A549 (cell line): ENCODE results near the gene TM4SF20. TPM values are rescaled to one million over a fixed set of nuclear protein-coding genes. Genes with fewer than 3 reads are reported as not detected.
A peak's percentile ranks its signal among the peaks of the same experiment; 100 is the strongest.

Experiments
- ATAC-seq, 2 experiments: fragments of 200-7000 bp in 1 of 2; fragments of >200 bp in 1 of 2; cut with Nextera tagmentation in 1 of 2; cut with Tn5 transposase in 1 of 2; 3 replicates each; pipeline versions ENCODE4 v1.8.0 to v1.9.1; 2018 to 2020; ENCODE audit warnings: mild to moderate bottlenecking in 1 of 2, moderate library complexity in 1 of 2
- CTCF ChIA-PET: fragments of 300-600 bp; sonication (Branson Sonifier 250); formaldehyde crosslinking; extraction: SDS; loops from one replicate; lab custom pipeline; 2021; ENCODE audit warnings: antibody characterized with exemption, inconsistent platforms; lab: Yijun Ruan, JAX
- POLR2A ChIA-PET: fragments of 350-600 bp; formaldehyde crosslinking; extraction: SDS; loops from one replicate; lab custom pipeline; 2021; ENCODE audit warnings: antibody characterized with exemption, inconsistent platforms; lab: Yijun Ruan, JAX
- DNase-seq, 2 experiments: peaks; one replicate each; pipeline versions ENCODE4 v3.0.0 to v3.0.0-alpha.2; 2011 to 2016; ENCODE audit warnings: low read depth in 1 of 2, low spot score in 1 of 2
- FAIRE-seq: peaks from 2 replicates; lab custom pipeline; 2011; peaks lifted over from hg19 to GRCh38; lab: Jason Lieb, UNC
- H3K27ac ChIP-seq, 2 experiments: fragments of >200 bp; sonication (Bioruptor Twin); formaldehyde crosslinking; 3 replicates each; pipeline ENCODE4 v1.5.1; 2016 to 2017
- H3K4me1 ChIP-seq: fragments of >200 bp; sonication (Bioruptor Twin); formaldehyde crosslinking; 3 replicates; pipeline ENCODE4 v1.6.1; 2016
- H3K4me2 ChIP-seq: fragments of >200 bp; sonication (Bioruptor Twin); formaldehyde crosslinking; 3 replicates; pipeline ENCODE4 v1.6.1; 2016
- H3K4me3 ChIP-seq: fragments of >200 bp; sonication (Bioruptor Twin); formaldehyde crosslinking; 3 replicates; pipeline ENCODE4 v1.5.1; 2016
- H3K9me3 ChIP-seq: fragments of >200 bp; sonication (Bioruptor Twin); formaldehyde crosslinking; 3 replicates; pipeline ENCODE4 v1.6.1; 2016
- ATOH8 ChIP-seq: fragments of 250-450 bp; sonication (Bioruptor Pico); IDR thresholded peaks from 2 replicates; pipeline ENCODE4 v1.5.0; 2020; ENCODE audit warnings: low read depth, mild to moderate bottlenecking, moderate library complexity
- BCL3 ChIP-seq: fragments of >200 bp; sonication (Bioruptor Twin); formaldehyde crosslinking; IDR thresholded peaks from 3 replicates; pipeline ENCODE4 v1.6.1; 2016
- CEBPB ChIP-seq, 2 experiments: fragments of >200 bp in 1 of 2; sonication (Bioruptor Twin) in 1 of 2; formaldehyde crosslinking in 1 of 2; IDR thresholded peaks; 2 replicates each; pipeline ENCODE4 v1.6.1; 2012 to 2016
- E2F6 ChIP-seq: IDR thresholded peaks from 2 replicates; pipeline ENCODE4 v1.6.1; 2012; ENCODE audit warnings: low read depth, borderline replicate concordance
- EHF ChIP-seq: fragments of 250-450 bp; sonication (Bioruptor Pico); IDR thresholded peaks from 2 replicates; pipeline ENCODE4 v1.5.0; 2020; ENCODE audit warnings: mild to moderate bottlenecking
- EP300 ChIP-seq, 2 experiments: fragments of >200 bp; sonication (Bioruptor Twin); formaldehyde crosslinking; IDR thresholded peaks; 2 replicates in 1 of 2; 3 replicates in 1 of 2; pipeline ENCODE4 v1.6.1; 2016 to 2017
- FOSL2 ChIP-seq, 2 experiments: fragments of 450-650 bp in 1 of 2; fragments of >200 bp in 1 of 2; sonication (Bioruptor Twin) in 1 of 2; formaldehyde crosslinking; IDR thresholded peaks; 2 replicates each; pipeline versions ENCODE4 v1.5.0 to v1.6.1; 2016 to 2020; ENCODE audit warnings: mild to moderate bottlenecking in 1 of 2, moderate library complexity in 1 of 2
- GATA3 ChIP-seq: IDR thresholded peaks from 2 replicates; pipeline ENCODE4 v1.6.1; 2012; ENCODE audit warnings: borderline replicate concordance
- HOXA7 ChIP-seq: fragments of 250-450 bp; sonication (Bioruptor Pico); IDR thresholded peaks from 2 replicates; pipeline ENCODE4 v1.5.0; 2020; ENCODE audit warnings: mild to moderate bottlenecking, moderate library complexity
- HOXB13 ChIP-seq: fragments of 250-450 bp; sonication (Bioruptor Pico); IDR thresholded peaks from 2 replicates; pipeline ENCODE4 v1.5.0; 2020; ENCODE audit warnings: low read depth, mild to moderate bottlenecking, moderate library complexity
- HOXB5 ChIP-seq: fragments of 250-450 bp; sonication (Bioruptor Pico); IDR thresholded peaks from 2 replicates; pipeline ENCODE4 v1.5.0; 2020; ENCODE audit warnings: mild to moderate bottlenecking, moderate library complexity
- JUN ChIP-seq, 2 experiments: fragments of >200 bp; sonication (Bioruptor Twin); formaldehyde crosslinking; IDR thresholded peaks; 2 replicates in 1 of 2; 3 replicates in 1 of 2; pipeline ENCODE4 v1.6.1; 2016 to 2017
- JUNB ChIP-seq: fragments of >200 bp; sonication (Bioruptor Twin); formaldehyde crosslinking; IDR thresholded peaks from 2 replicates; pipeline ENCODE4 v1.6.1; 2016
- NPAS2 ChIP-seq: fragments of 250-450 bp; sonication (Bioruptor Pico); IDR thresholded peaks from 2 replicates; pipeline ENCODE4 v1.8.0; 2022; ENCODE audit warnings: mild to moderate bottlenecking, moderate library complexity, borderline replicate concordance
- POLR2AphosphoS2 ChIP-seq: conservative IDR thresholded peaks from 2 replicates; pipeline ENCODE4 v1.6.1; 2012; ENCODE audit warnings: low read length, improper control_type of control experiment, inconsistent platforms
- RAD21 ChIP-seq, 2 experiments: fragments of >200 bp in 1 of 2; sonication (Bioruptor Twin) in 1 of 2; formaldehyde crosslinking in 1 of 2; IDR thresholded peaks in 1 of 2; conservative IDR thresholded peaks in 1 of 2; 2 replicates in 1 of 2; 3 replicates in 1 of 2; pipeline ENCODE4 v1.6.1; 2012 to 2018; ENCODE audit warnings: inconsistent platforms in 1 of 2
- RARB ChIP-seq: fragments of 250-450 bp; sonication (Bioruptor Pico); IDR thresholded peaks from 2 replicates; pipeline ENCODE4 v1.8.0; 2021; ENCODE audit warnings: mild to moderate bottlenecking, moderate library complexity
- SMC3 ChIP-seq: fragments of >200 bp; sonication (Bioruptor Twin); formaldehyde crosslinking; IDR thresholded peaks from 3 replicates; pipeline ENCODE4 v1.6.1; 2018; ENCODE audit warnings: inconsistent platforms
- ZNF302 ChIP-seq: fragments of 250-450 bp; sonication (Bioruptor Pico); IDR thresholded peaks from 2 replicates; pipeline ENCODE4 v1.9.0; 2021; ENCODE audit warnings: inconsistent platforms, mild to moderate bottlenecking, moderate library complexity
- ZSCAN20 ChIP-seq: fragments of 250-450 bp; sonication (Bioruptor Pico); IDR thresholded peaks from 2 replicates; pipeline ENCODE4 v1.8.0; 2022; ENCODE audit warnings: mild to moderate bottlenecking, moderate library complexity
- WGBS: methylation state at CpG from one replicate; pipeline ENCODE4 v1.1.6; 2017; ENCODE audit errors: missing lambda C conversion rate; 5-methylcytosine and 5-hydroxymethylcytosine counted together
- polyA plus RNA-seq, 4 experiments: library from polyadenylated mRNA; depleted of rRNA in 3 of 4; stranded (reverse); fragments of >200 nt; fragmentation: RNase III in 1 of 4; extraction: RNeasy Plus Mini Kit Qiagen cat#74134 plus additional on column Dnase treatment in 1 of 4; gene quantifications; 2 replicates in 3 of 4; 3 replicates in 1 of 4; pipeline ENCODE4 v1.2.3, GENCODE V29; 2011 to 2017
- TF ChIP-seq, protein P1 (sequence below): IDR thresholded peaks from 2 replicates; pipeline ENCODE4 v1.6.1; 2012
- TF ChIP-seq, protein P2 (sequence below): fragments of 150-350 bp; IDR thresholded peaks from 2 replicates; pipeline ENCODE4 v1.6.1; 2014; ENCODE audit warnings: low read depth, mild to moderate bottlenecking, low read length
- TF ChIP-seq, protein P3 (sequence below): IDR thresholded peaks from 2 replicates; pipeline ENCODE4 v1.6.1; 2012
- TF ChIP-seq, protein P4 (sequence below): fragments of 250-450 bp; sonication (Bioruptor Pico); IDR thresholded peaks from 2 replicates; pipeline ENCODE4 v1.5.0; 2021; ENCODE audit warnings: mild to moderate bottlenecking, moderate library complexity, borderline replicate concordance

Gene TM4SF20
- polyA plus RNA-seq, 2 of the 4 experiments (the other 2 are of a cell fraction), result 59.3 to 136 TPM

- ATAC-seq, result peak; percentile 91 to 94
- ChIA-PET CTCF (no interaction called here), POLR2A (interaction anchor here (0.6 to 1.2 kb wide), 6 partner anchors 10 to 136 kb away, joined by 3 to 6 read pairs (median 3); no protein-coding TSS in a partner anchor)
- peaks cover 77% of the 10 kb centered on the region for H3K4me1 ChIP-seq
- peak; percentile 70 to 95; a peak in 4 of 5 replicates for TF ChIP-seq EP300 (IDR thresholded peaks at IDR 0.05)
- peak; percentile 81 for TF ChIP-seq HOXB5 (CRISPR knock-in tag)
- TF ChIP-seq JUNB, result peak; percentile 65
- TF ChIP-seq ZSCAN20 (CRISPR knock-in tag), result no peak
- peak; percentile 61; the same call in 1 of the 2 replicates for TF ChIP-seq HOXB13
- TF ChIP-seq JUN (IDR thresholded peaks at IDR 0.05), result peak in 1 of 2 experiments; percentile 88; a peak in 4 of 5 replicates
- TF ChIP-seq GATA3, result peak; percentile 83; the same call in 1 of the 2 replicates
- peak; percentile 21 to 50; a peak in 2 of 5 replicates for TF ChIP-seq RAD21 (conservative IDR thresholded peaks at IDR 0.05 in 1 of 2, IDR thresholded peaks at IDR 0.05 in 1 of 2)
- 0 out of 2 replicates have a peak, but pooled peaks have one; percentile 36 for TF ChIP-seq FOSL2 (IDR thresholded peaks at IDR 0.05)
- peak; percentile 91 for TF ChIP-seq FOSL2 (CRISPR knock-in tag; IDR thresholded peaks at IDR 0.05)
- TF ChIP-seq, protein P1, sequence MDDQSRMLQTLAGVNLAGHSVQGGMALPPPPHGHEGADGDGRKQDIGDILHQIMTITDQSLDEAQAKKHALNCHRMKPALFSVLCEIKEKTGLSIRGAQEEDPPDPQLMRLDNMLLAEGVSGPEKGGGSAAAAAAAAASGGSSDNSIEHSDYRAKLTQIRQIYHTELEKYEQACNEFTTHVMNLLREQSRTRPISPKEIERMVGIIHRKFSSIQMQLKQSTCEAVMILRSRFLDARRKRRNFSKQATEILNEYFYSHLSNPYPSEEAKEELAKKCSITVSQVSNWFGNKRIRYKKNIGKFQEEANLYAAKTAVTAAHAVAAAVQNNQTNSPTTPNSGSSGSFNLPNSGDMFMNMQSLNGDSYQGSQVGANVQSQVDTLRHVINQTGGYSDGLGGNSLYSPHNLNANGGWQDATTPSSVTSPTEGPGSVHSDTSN, result 0 out of 2 replicates have a peak, but pooled peaks have one; percentile 49
- 0 out of 2 replicates have a peak, but pooled peaks have one; percentile 13 for TF ChIP-seq ATOH8 (CRISPR knock-in tag)
- peak; percentile 40; the same call in 1 of the 3 replicates for TF ChIP-seq SMC3
- TF ChIP-seq POLR2AphosphoS2, result no peak
- TF ChIP-seq HOXA7 (CRISPR knock-in tag), result peak; percentile 23; the same call in 1 of the 2 replicates
- TF ChIP-seq CEBPB (IDR thresholded peaks at IDR 0.05), result peak; percentile 82 to 95
- TF ChIP-seq, protein P2, sequence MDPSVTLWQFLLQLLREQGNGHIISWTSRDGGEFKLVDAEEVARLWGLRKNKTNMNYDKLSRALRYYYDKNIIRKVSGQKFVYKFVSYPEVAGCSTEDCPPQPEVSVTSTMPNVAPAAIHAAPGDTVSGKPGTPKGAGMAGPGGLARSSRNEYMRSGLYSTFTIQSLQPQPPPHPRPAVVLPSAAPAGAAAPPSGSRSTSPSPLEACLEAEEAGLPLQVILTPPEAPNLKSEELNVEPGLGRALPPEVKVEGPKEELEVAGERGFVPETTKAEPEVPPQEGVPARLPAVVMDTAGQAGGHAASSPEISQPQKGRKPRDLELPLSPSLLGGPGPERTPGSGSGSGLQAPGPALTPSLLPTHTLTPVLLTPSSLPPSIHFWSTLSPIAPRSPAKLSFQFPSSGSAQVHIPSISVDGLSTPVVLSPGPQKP, result no peak
- TF ChIP-seq RARB (CRISPR knock-in tag), result no peak
- TF ChIP-seq, protein P3, sequence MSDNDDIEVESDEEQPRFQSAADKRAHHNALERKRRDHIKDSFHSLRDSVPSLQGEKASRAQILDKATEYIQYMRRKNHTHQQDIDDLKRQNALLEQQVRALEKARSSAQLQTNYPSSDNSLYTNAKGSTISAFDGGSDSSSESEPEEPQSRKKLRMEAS, result peak; percentile 65
- TF ChIP-seq BCL3, result 0 out of 3 replicates have a peak, but pooled peaks have one; percentile 63
- TF ChIP-seq, all 56 proteins: peak for 15
- WGBS, result 3% methylated on average over 11 of the region's 11 CpGs
- Histone ChIP-seq H3K27ac (peak overlapping the region; percentile 80 to 89), H3K9me3 (no peaks in the 10 kb centered on the region), H3K4me3 (no peak overlapping the region), H3K4me2 (peak overlapping the region; percentile 57)
- no peak for FAIRE-seq
- peak in 1 of 2 experiments; percentile 92 for DNase-seq
These were observed 12.2 kb downstream of the TM4SF20 start for GRCh38 chr2:227366769-227367426.

DNA sequence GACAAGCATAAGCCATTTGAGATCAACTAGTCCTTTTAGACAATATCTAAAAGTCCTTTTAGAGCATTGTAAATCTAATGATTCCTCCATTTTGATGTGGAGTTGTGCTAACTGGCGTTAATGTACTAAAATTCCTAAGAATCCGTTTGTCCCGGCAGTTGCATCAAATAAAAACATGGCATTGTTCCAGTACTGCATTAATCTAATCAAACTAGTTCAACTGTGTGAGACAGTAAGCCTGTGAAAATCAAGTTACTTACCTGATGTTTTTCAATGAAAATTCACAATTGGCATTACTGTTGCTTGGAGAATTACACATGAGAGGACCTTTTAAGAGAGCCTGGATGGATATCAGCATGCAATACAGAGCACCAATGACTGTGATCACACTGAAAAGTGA is 13.3 kb downstream of the TM4SF20 start:
- peak overlapping the region; percentile 57 for H3K4me2 ChIP-seq
- FAIRE-seq (no peak), ATAC-seq (no peak), DNase-seq (no peak)
- ChIA-PET POLR2A (interaction anchor here (0.7 kb wide), 1 partner anchor 11 kb away, joined by 6 read pairs; no protein-coding TSS in a partner anchor), CTCF (no interaction called here)
- H3K4me1 ChIP-seq, result peaks cover 67% of the 10 kb centered on the region
- 65% methylated on average over 3 of the region's 3 CpGs for WGBS
- peak overlapping the region; percentile 80 to 89 for H3K27ac ChIP-seq
- H3K9me3 ChIP-seq, result no peaks in the 10 kb centered on the region
- no peak overlapping the region for H3K4me3 ChIP-seq
- TF ChIP-seq E2F6, result no peak
- TF ChIP-seq, protein P1, result no peak
- TF ChIP-seq, protein P2, result no peak
- TF ChIP-seq EHF (CRISPR knock-in tag), result no peak
- TF ChIP-seq NPAS2 (CRISPR knock-in tag), result no peak
- TF ChIP-seq, protein P4, sequence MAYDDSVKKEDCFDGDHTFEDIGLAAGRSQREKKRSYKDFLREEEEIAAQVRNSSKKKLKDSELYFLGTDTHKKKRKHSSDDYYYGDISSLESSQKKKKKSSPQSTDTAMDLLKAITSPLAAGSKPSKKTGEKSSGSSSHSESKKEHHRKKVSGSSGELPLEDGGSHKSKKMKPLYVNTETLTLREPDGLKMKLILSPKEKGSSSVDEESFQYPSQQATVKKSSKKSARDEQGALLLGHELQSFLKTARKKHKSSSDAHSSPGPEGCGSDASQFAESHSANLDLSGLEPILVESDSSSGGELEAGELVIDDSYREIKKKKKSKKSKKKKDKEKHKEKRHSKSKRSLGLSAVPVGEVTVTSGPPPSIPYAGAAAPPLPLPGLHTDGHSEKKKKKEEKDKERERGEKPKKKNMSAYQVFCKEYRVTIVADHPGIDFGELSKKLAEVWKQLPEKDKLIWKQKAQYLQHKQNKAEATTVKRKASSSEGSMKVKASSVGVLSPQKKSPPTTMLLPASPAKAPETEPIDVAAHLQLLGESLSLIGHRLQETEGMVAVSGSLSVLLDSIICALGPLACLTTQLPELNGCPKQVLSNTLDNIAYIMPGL (CRISPR knock-in tag), result no peak
- no peak for TF ChIP-seq ZNF302 (CRISPR knock-in tag)
